GM18951 (cell line): Measurements from ENCODE around the gene ZNF135.

Experiments
- POLR2A ChIP-seq: IDR thresholded peaks from 4 replicates; pipeline ENCODE4 v1.6.1; 2011; ENCODE audit warnings: mild to moderate bottlenecking; ENCODE audit not compliant: insufficient read length, insufficient read depth; ENCODE audit errors: extremely low read depth
- in situ Hi-C: fragments of 300-500 bp; cut with MboI; formaldehyde crosslinking; loops from one replicate; pipeline ENCODE4 v1.12.0; 2022; ENCODE audit warnings: low sequenced_read_pairs, mixed read lengths, inconsistent platforms; ENCODE audit not compliant: unreplicated experiment

ZNF135 gene

GRCh38 chr19:58059671-58060078 is 593 bp downstream of the ZNF135 start:
- TF ChIP-seq POLR2A, result no peak
- in situ Hi-C loops, result no loop called here

DNA sequence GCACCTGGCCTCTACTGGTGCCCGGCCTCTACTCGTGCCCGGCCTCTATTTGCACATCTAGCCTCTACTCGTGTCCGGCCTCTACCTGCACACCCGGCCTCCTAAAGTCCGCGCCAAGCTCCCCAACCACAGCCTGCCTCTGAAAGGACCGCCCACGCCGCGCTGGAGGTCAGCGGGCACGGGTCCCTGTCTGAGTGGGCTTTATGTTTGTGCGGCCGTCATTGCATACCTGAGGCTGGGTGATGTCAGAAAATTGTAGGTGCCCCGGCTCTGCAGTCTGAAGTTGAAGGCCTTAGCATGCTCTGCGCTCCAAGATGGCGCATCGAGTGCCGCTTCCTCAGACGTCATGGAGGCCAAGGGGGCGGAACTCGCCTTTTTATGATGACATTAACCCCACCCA is 1.1 kb downstream of the ZNF135 start:
- TF ChIP-seq POLR2A, result no peak
- in situ Hi-C loops, result no loop called here

- in situ Hi-C loops, result no loop called here
- TF ChIP-seq POLR2A, result no peak
Observed at GRCh38 chr19:58063712-58064111, 4.6 kb downstream of the ZNF135 start.

GRCh38 chr19:58067240-58067912 is 8.3 kb downstream of the ZNF135 start:
- TF ChIP-seq POLR2A, result no peak
- in situ Hi-C loops, result no loop called here

DNA sequence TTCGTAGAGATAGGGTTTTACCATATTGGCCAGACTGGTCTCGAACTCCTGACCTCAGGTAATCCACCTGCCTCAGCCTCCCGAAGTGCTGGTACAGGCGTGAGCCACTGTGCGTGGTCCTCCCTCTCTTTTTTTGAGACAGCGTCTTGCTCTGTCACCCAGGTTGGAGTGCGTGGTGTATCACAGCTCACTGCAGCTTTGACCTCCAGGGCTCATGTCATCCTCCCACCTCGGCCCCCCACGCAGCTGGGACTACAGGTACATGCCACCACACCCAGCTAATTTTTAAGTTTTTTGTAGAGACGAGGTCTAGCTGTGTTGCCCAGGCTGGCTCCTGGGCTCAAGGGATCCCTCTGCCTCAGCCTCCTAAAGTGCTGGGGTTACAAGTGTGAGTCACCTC is 20.7 kb downstream of the ZNF135 start:
- in situ Hi-C loops, result no loop called here
- TF ChIP-seq POLR2A, result no peak

GRCh38 chr19:58083021-58083420 is 23.9 kb downstream of the ZNF135 start:
- TF ChIP-seq POLR2A, result no peak
- in situ Hi-C loops, result no loop called here

- TF ChIP-seq POLR2A, result no peak
- in situ Hi-C loops, result no loop called here
Observed at GRCh38 chr19:58084596-58085347, 25.7 kb downstream of the ZNF135 start.

GRCh38 chr19:58085348-58085875 is 26.3 kb downstream of the ZNF135 start:
- in situ Hi-C loops, result no loop called here
- TF ChIP-seq POLR2A, result no peak

- in situ Hi-C loops, result no loop called here
- no peak for TF ChIP-seq POLR2A
Observed at GRCh38 chr19:58086825-58087710, 28.0 kb downstream of the ZNF135 start.

- no peak for TF ChIP-seq POLR2A
- in situ Hi-C loops, result no loop called here
Observed at GRCh38 chr19:58088521-58089052, 29.5 kb downstream of the ZNF135 start.

DNA sequence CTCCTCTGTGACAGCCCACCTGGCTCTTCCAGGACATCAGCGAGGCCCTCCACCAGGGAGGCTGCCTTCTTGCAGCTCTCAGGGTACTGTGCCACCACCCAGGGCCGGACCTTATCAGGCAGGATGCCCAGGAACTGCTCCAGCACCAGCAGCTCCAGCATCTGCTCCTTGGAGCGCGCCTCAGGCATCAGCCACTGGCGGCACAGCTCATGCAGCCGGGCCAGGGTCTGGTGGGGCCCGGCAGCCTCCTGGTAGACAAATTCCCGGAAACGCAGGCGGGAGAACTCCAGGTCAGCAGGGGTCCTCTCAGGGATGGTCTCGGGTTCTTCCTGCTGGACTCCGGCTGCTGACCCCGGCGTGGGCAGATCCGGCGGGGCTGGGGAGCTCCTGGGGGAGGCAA is 30.8 kb downstream of the ZNF135 start:
- in situ Hi-C loops, result no loop called here
- no peak for TF ChIP-seq POLR2A

DNA sequence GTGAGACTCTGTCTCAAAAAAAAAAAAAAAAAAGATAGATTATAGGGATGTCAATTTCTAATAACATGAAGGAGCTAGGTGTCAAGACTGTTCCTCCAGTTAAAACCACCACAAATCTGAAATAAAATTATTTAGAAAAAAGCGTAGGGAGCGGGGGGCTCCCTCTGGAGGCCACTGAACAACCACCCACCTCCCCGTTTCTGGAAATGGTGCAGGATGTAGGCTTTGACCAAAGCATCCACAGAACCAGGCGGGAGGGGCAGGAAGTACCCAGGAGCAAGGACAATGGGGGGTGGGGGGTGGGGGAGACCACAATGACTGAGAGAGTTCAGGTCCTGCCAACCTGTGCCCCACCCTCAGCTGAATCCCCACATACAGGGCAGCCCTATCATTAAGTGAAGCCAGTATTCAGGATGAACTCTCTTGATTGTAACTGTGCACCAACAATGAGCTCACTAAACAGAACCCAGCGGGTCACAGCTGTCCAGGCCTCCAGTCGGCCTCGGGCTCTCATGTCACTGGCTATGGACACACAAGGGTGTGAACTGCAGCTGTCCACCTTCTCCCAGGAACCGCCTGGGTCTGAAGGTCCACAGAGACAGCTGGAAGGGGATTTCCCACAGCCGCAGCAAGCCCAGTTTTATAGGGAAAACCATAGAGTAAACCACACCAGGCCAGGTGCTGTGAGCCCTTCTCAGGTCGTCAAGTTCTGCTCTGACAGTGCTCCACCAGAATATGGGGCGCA is 32.3 kb downstream of the ZNF135 start:
- TF ChIP-seq POLR2A, result no peak
- in situ Hi-C loops, result no loop called here

DNA sequence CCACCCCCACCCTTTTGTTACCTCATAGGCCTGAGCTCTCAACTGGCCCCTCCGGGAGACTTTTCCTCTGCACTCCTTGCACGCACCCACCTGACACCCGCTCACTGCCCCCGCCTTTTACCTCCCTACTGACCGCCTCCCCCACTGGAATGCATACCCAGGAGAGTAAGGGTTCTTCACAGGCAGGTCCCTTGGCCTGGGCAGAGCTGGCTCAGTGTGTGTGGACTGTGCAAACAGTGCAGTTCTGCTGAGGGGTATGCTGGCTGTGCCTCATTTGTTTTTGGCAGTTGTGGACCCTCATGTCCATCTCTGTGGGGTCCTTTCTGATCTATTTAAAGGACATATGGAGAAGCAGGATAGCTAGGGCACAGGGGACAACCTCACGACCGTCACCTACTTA is 34.0 kb downstream of the ZNF135 start:
- no peak for TF ChIP-seq POLR2A
- in situ Hi-C loops, result no loop called here

GRCh38 chr19:58095328-58095727 is 36.2 kb downstream of the ZNF135 start:
- TF ChIP-seq POLR2A, result no peak
- in situ Hi-C loops, result no loop called here
